HepG2 (cell line): ENCODE data around the gene AQP10. TPM values are rescaled to one million over a fixed set of nuclear protein-coding genes. Genes with fewer than 3 reads are reported as not detected.

Experiments used
- ATAC-seq: fragments of 200-7000 bp; cut with Tn5 transposase; 3 replicates; pipeline ENCODE4 v1.9.1; 2020; ENCODE audit warnings: mild to moderate bottlenecking, moderate library complexity
- BruUV-seq: library from RNA; stranded (reverse); fragments of 400-500 nt; replicated peaks from 2 replicates; lab custom pipeline; 2021; lab: Mats Ljungman, UMichigan
- CTCF ChIA-PET: fragments of 300-600 bp; formaldehyde crosslinking; extraction: SDS; loops from one replicate; lab custom pipeline; 2021; ENCODE audit warnings: low total read pairs, inconsistent platforms, low intra/inter-chr PET ratio; lab: Yijun Ruan, JAX
- POLR2A ChIA-PET: fragments of 350-600 bp; sonication (Branson Sonifier 250); formaldehyde crosslinking; loops from one replicate; lab custom pipeline; 2020; ENCODE audit warnings: antibody characterized with exemption, inconsistent platforms; lab: Yijun Ruan, JAX
- DNase-seq: peaks from one replicate; pipeline ENCODE4 v3.0.0-alpha.2; 2015; ENCODE audit warnings: low spot score
- FAIRE-seq: peaks from 3 replicates; lab custom pipeline; 2011; peaks lifted over from hg19 to GRCh38; lab: Jason Lieb, UNC
- H2AFZ ChIP-seq: one replicate; pipeline ENCODE4 v1.6.1; 2011; ENCODE audit warnings: low read length, inconsistent platforms
- H3K27ac ChIP-seq: fragments of 300-600 bp; 3 replicates; pipeline ENCODE4 v1.8.0; 2011; ENCODE audit warnings: mixed run types, mild to moderate bottlenecking, mixed read lengths, low read length, inconsistent platforms; ENCODE audit not compliant: insufficient read depth; ENCODE audit errors: extremely low read length
- H3K27me3 ChIP-seq, 2 experiments: fragments of 200-600 bp in 1 of 2; 2 replicates in 1 of 2; 3 replicates in 1 of 2; pipeline versions ENCODE4 v1.6.0 to v1.8.0; 2011; ENCODE audit warnings: low read length in 2 of 2, mild to moderate bottlenecking in 2 of 2, moderate library complexity in 2 of 2, inconsistent platforms in 1 of 2; ENCODE audit not compliant: insufficient read depth in 2 of 2, control insufficient read depth in 1 of 2
- H3K36me3 ChIP-seq, 2 experiments: fragments of 200-600 bp in 1 of 2; replicated peaks in 1 of 2; 2 replicates in 1 of 2; 3 replicates in 1 of 2; pipeline versions ENCODE4 v1.5.1 to v1.8.0; 2011; ENCODE audit warnings: low read length in 2 of 2, inconsistent platforms in 1 of 2; ENCODE audit not compliant: insufficient read depth in 2 of 2, control insufficient read depth in 1 of 2
- H3K4me1 ChIP-seq: 2 replicates; pipeline ENCODE4 v1.5.1; 2012; ENCODE audit warnings: low read length, inconsistent platforms; ENCODE audit not compliant: insufficient read depth
- H3K4me2 ChIP-seq: 2 replicates; pipeline ENCODE4 v1.6.0; 2011; ENCODE audit warnings: low read depth, low read length, inconsistent platforms
- H3K4me3 ChIP-seq, 3 experiments: fragments of 200-600 bp in 1 of 3; sonication (generic), shearing (Covaris generic) in 1 of 3; replicated peaks in 1 of 3; 2 replicates each; pipeline ENCODE4 v1.5.1; 2011 to 2016; ENCODE audit warnings: low read length in 3 of 3, inconsistent platforms in 2 of 3, low read depth in 2 of 3, mild to moderate bottlenecking in 2 of 3, control low read depth in 1 of 3, mixed read lengths in 1 of 3; ENCODE audit not compliant: insufficient read depth in 1 of 3
- H3K79me2 ChIP-seq: one replicate; pipeline ENCODE4 v1.6.1; 2011; ENCODE audit warnings: low read length, inconsistent platforms; ENCODE audit not compliant: insufficient read depth
- H3K9ac ChIP-seq: 2 replicates; pipeline ENCODE4 v1.6.0; 2011; ENCODE audit warnings: mild to moderate bottlenecking, low read depth, low read length, inconsistent platforms; ENCODE audit not compliant: insufficient read depth
- H3K9me3 ChIP-seq: 2 replicates; pipeline ENCODE4 v1.5.1; 2012; ENCODE audit warnings: mild to moderate bottlenecking, low read length
- H4K20me1 ChIP-seq: 2 replicates; pipeline ENCODE4 v1.6.0; 2011; ENCODE audit warnings: inconsistent platforms, mild to moderate bottlenecking, low read length, moderate library complexity; ENCODE audit not compliant: insufficient read depth
- ETV6 ChIP-seq: sonication (generic); formaldehyde crosslinking; conservative IDR thresholded peaks from 2 replicates; pipeline ENCODE4 v1.4.0; 2020; ENCODE audit warnings: missing genetic modification reagents
- FOXC1 ChIP-seq: sonication (generic); formaldehyde crosslinking; IDR thresholded peaks from 2 replicates; pipeline ENCODE4 v1.8.0; 2022; ENCODE audit warnings: mild to moderate bottlenecking, missing genetic modification reagents, borderline replicate concordance
- HDAC6 ChIP-seq: fragments of 200-600 bp; sonication (generic); IDR thresholded peaks from 2 replicates; pipeline ENCODE4 v1.7.0; 2017; ENCODE audit warnings: mild to moderate bottlenecking, antibody characterized with exemption, low read length, low read depth
- IRF2 ChIP-seq: IDR thresholded peaks from 2 replicates; pipeline ENCODE4 v1.6.1; 2018; ENCODE audit warnings: missing genetic modification reagents, missing compliant biosample characterization
- KDM1A ChIP-seq: IDR thresholded peaks from 2 replicates; pipeline ENCODE4 v1.6.1; 2016; ENCODE audit warnings: missing compliant biosample characterization
- NAIF1 ChIP-seq: sonication (generic); formaldehyde crosslinking; IDR thresholded peaks from 2 replicates; pipeline ENCODE4 v1.5.0; 2020; ENCODE audit warnings: mild to moderate bottlenecking, missing genetic modification reagents, borderline replicate concordance
- PHF5A ChIP-seq: IDR thresholded peaks from one replicate; pipeline ENCODE4 v1.6.1; 2018; ENCODE audit warnings: low read depth, missing genetic modification reagents; ENCODE audit not compliant: unreplicated experiment
- PITX1 ChIP-seq: sonication (generic); formaldehyde crosslinking; IDR thresholded peaks from 2 replicates; pipeline ENCODE4 v1.5.1; 2020; ENCODE audit warnings: mild to moderate bottlenecking, missing genetic modification reagents
- POLR2A ChIP-seq, 2 experiments: IDR thresholded peaks; 2 replicates each; pipeline ENCODE4 v1.6.1; 2011; ENCODE audit warnings: low read depth in 2 of 2, low read length in 2 of 2, mild to moderate bottlenecking in 1 of 2, moderate library complexity in 1 of 2; ENCODE audit not compliant: insufficient read depth in 1 of 2
- RAD51 ChIP-seq: fragments of 450-650 bp; IDR thresholded peaks from 2 replicates; pipeline ENCODE4 v1.6.1; 2016; ENCODE audit warnings: borderline replicate concordance
- RARA ChIP-seq: IDR thresholded peaks from 2 replicates; pipeline ENCODE4 v1.6.1; 2016; ENCODE audit warnings: missing genetic modification reagents, missing compliant biosample characterization
- SPEN ChIP-seq: sonication (generic); formaldehyde crosslinking; IDR thresholded peaks from 2 replicates; pipeline ENCODE4 v1.5.1; 2020; ENCODE audit warnings: low read depth, mild to moderate bottlenecking, missing genetic modification reagents
- ZNF446 ChIP-seq: sonication (generic); formaldehyde crosslinking; IDR thresholded peaks from 2 replicates; pipeline ENCODE4 v1.5.0; 2020; ENCODE audit warnings: mild to moderate bottlenecking, missing genetic modification reagents
- WGBS: methylation state at CpG from one replicate; pipeline ENCODE4 v1.1.6; 2017; ENCODE audit warnings: low lambda C conversion rate; 5-methylcytosine and 5-hydroxymethylcytosine counted together
- in situ Hi-C: cut with HindIII; loops from 2 replicates; pipeline ENCODE4 v1.10.0; 2017; ENCODE audit warnings: low pct_unique_long_range_greater_than_20kb; ENCODE audit not compliant: extremely low pct_ligation_motif_present
- intact Hi-C: fragments of 100-400 bp; cut with micrococcal nuclease; formaldehyde crosslinking; loops from one replicate; pipeline ENCODE4 v1.10.0; 2022; ENCODE audit not compliant: unreplicated experiment
- polyA plus RNA-seq, 8 experiments: library from polyadenylated mRNA; depleted of rRNA in 3 of 8; stranded (reverse) in 7 of 8; unstranded in 1 of 8; fragments of >200 nt; fragmentation: Illumina TruSeq in 4 of 8; extraction: Trizol in 4 of 8; gene quantifications; 2 replicates each; pipeline versions ENCODE4 v1.2.1 to v1.2.3, GENCODE V29; 2011 to 2016; ENCODE audit warnings: low read depth in 4 of 8, missing spikeins in 1 of 8, mixed read lengths in 1 of 8; ENCODE audit not compliant: insufficient read depth in 1 of 8
- total RNA-seq, 5 experiments: library from RNA; depleted of rRNA; stranded (reverse); fragments of >200 nt; fragmentation: Illumina TruSeq; extraction: Trizol; gene quantifications; 2 replicates each; pipeline ENCODE4 v1.2.3, GENCODE V29; 2016; ENCODE audit warnings: low read depth in 1 of 5
- TF ChIP-seq, protein P1 (sequence below): sonication (generic); formaldehyde crosslinking; IDR thresholded peaks from 2 replicates; pipeline ENCODE4 v1.8.0; 2022; ENCODE audit warnings: mild to moderate bottlenecking, missing genetic modification reagents
- TF ChIP-seq, protein P2 (sequence below): IDR thresholded peaks from 2 replicates; pipeline ENCODE4 v1.6.1; 2016; ENCODE audit warnings: low read depth, control low read depth
- TF ChIP-seq, protein P3 (sequence below): sonication (generic); formaldehyde crosslinking; IDR thresholded peaks from 2 replicates; pipeline ENCODE4 v1.5.0; 2020; ENCODE audit warnings: mild to moderate bottlenecking, missing genetic modification reagents
- TF ChIP-seq, protein P4 (sequence below): sonication (generic); formaldehyde crosslinking; IDR thresholded peaks from 2 replicates; pipeline ENCODE4 v1.5.0; 2020; ENCODE audit warnings: missing genetic modification reagents, mild to moderate bottlenecking, borderline replicate concordance

The AQP10 gene
- total and polyA plus RNA-seq, 2 of the 13 experiments (the other 11 are each of a cell fraction or from before 2014, with no cell fraction given), result 0.30 TPM; not detected in 1

DNA sequence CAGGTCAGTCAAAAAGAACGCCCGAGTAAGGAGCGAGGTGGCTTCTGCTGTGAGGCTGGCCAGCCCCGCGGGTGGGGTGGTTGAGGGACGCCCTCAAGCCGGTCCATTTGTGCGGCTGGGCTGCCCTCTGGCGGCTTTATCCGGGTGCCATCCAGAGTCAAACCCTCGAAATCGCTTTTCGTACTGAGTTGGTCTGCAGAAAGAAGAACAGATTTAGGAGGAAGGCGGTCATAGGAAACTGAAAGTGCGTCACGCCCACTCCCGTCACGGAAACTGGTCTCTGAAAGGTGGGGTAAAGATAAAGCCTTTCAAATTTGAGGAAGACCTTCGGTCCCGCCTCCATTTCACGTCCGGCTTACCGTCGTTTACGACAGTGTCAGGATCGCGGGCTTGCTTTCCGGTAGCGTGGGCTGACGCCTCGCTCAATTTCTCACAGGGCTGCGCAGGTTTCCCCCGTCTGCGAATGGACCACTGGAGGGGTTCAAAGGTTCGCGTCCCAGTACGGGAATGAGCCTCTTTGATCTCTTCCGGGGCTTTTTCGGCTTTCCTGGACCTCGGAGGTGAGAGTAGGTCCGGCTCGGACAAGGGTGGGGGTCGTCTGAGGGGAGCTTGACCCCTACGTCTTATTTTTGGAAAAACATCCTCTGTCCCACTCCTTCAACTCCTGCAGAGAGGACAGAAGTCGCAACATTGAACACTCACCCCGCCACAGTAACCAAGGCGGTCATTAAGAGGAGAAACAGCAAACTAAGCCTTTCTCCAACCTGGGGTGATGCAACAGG, 48.5 kb upstream of the AQP10 start, which contains the start of gene HAX1:
Gene HAX1, plus strand, starts transcription at position 413 of the 782 bp plus-strand sequence. Its CDS starts 95 bp downstream, at position 508.
- under 1% methylated on average over 33 of the region's 47 CpGs for WGBS
- ChIA-PET POLR2A (interaction anchor here (0.9 to 1.7 kb wide), 5 partner anchors 52 to 282 kb away, joined by 4 to 9 read pairs (median 5); partner anchors contain the start of genes RPS27 and UBAP2L), CTCF (interaction anchor here (0.8 to 3.2 kb wide), 5 partner anchors 62 to 89 kb away, joined by 3 to 43 read pairs (median 3); no protein-coding TSS in a partner anchor)
- peak within 1 kb of the TSS; percentile 69 for H3K27ac ChIP-seq
- in situ Hi-C loops, result loop anchor here (5.0 kb wide), 2 partner anchors 75 to 90 kb away; no protein-coding TSS in a partner anchor
- ATAC-seq, result peak; percentile 94
- FAIRE-seq, result peak; percentile 97
- peak within 1 kb of the TSS; percentile 90 for H3K9ac ChIP-seq
- peaks cover 11% of the 10 kb centered on the region for H3K79me2 ChIP-seq
- no peaks in the 10 kb centered on the region for H4K20me1 ChIP-seq
- no peaks in the 10 kb centered on the region for H3K9me3 ChIP-seq
- BruUV-seq, result no TSS peak
- peaks cover 12% of the 10 kb centered on the region for H3K4me1 ChIP-seq
- peaks cover 8 to 29% of the 10 kb centered on the region in 2 experiments for H3K36me3 ChIP-seq
- DNase-seq, result peak; percentile 89
- intact Hi-C loops, result loop anchor here (1.0 to 5.0 kb wide), 3 partner anchors 63 to 325 kb away; partner anchors contain the start of gene DENND4B
- no peaks in the 10 kb centered on the region; a peak in 1 of 5 replicates for H3K27me3 ChIP-seq
- H3K4me2 ChIP-seq, result peak within 1 kb of the TSS; percentile 89
- H3K4me3 ChIP-seq, result peak within 1 kb of the TSS; percentile 86 to 97 (median 90)
- H2AFZ ChIP-seq, result peak within 1 kb of the TSS; percentile 43
- TF ChIP-seq, protein P1, sequence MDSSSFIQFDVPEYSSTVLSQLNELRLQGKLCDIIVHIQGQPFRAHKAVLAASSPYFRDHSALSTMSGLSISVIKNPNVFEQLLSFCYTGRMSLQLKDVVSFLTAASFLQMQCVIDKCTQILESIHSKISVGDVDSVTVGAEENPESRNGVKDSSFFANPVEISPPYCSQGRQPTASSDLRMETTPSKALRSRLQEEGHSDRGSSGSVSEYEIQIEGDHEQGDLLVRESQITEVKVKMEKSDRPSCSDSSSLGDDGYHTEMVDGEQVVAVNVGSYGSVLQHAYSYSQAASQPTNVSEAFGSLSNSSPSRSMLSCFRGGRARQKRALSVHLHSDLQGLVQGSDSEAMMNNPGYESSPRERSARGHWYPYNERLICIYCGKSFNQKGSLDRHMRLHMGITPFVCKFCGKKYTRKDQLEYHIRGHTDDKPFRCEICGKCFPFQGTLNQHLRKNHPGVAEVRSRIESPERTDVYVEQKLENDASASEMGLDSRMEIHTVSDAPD (CRISPR knock-in tag), result peak; percentile 46; the same call in 1 of the 2 replicates
- TF ChIP-seq KDM1A, result no peak; the same call in 1 of the 2 replicates
- TF ChIP-seq PITX1, result peak; percentile 89
- TF ChIP-seq IRF2 (CRISPR knock-in tag), result no peak; the same call in 1 of the 2 replicates
- TF ChIP-seq, protein P2, sequence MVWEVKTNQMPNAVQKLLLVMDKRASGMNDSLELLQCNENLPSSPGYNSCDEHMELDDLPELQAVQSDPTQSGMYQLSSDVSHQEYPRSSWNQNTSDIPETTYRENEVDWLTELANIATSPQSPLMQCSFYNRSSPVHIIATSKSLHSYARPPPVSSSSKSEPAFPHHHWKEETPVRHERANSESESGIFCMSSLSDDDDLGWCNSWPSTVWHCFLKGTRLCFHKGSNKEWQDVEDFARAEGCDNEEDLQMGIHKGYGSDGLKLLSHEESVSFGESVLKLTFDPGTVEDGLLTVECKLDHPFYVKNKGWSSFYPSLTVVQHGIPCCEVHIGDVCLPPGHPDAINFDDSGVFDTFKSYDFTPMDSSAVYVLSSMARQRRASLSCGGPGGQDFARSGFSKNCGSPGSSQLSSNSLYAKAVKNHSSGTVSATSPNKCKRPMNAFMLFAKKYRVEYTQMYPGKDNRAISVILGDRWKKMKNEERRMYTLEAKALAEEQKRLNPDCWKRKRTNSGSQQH, result no peak; the same call in 1 of the 2 replicates
- peak; percentile 68; the same call in 1 of the 2 replicates for TF ChIP-seq FOXC1 (CRISPR knock-in tag)
- TF ChIP-seq SPEN (CRISPR knock-in tag), result peak; percentile 92
- TF ChIP-seq ZNF446 (CRISPR knock-in tag), result 0 out of 2 replicates have a peak, but pooled peaks have one; percentile 35
- TF ChIP-seq RAD51, result no peak
- no peak for TF ChIP-seq ETV6 (CRISPR knock-in tag)
- TF ChIP-seq POLR2A (IDR thresholded peaks at IDR 0.05; ENCODE audit: insufficient read depth in 1 of 2, low read depth in 2 of 2, low read length in 2 of 2), result peak; percentile 42 to 58; a peak in 3 of 4 replicates
- TF ChIP-seq, protein P3, sequence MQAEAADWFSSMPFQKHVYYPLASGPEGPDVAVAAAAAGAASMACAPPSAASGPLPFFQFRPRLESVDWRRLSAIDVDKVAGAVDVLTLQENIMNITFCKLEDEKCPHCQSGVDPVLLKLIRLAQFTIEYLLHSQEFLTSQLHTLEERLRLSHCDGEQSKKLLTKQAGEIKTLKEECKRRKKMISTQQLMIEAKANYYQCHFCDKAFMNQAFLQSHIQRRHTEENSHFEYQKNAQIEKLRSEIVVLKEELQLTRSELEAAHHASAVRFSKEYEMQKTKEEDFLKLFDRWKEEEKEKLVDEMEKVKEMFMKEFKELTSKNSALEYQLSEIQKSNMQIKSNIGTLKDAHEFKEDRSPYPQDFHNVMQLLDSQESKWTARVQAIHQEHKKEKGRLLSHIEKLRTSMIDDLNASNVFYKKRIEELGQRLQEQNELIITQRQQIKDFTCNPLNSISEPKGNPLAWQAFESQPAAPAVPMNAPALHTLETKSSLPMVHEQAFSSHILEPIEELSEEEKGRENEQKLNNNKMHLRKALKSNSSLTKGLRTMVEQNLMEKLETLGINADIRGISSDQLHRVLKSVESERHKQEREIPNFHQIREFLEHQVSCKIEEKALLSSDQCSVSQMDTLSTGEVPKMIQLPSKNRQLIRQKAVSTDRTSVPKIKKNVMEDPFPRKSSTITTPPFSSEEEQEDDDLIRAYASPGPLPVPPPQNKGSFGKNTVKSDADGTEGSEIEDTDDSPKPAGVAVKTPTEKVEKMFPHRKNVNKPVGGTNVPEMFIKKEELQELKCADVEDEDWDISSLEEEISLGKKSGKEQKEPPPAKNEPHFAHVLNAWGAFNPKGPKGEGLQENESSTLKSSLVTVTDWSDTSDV (CRISPR knock-in tag), result no peak
- TF ChIP-seq PHF5A (CRISPR knock-in tag), result no peak
- TF ChIP-seq, protein P4, sequence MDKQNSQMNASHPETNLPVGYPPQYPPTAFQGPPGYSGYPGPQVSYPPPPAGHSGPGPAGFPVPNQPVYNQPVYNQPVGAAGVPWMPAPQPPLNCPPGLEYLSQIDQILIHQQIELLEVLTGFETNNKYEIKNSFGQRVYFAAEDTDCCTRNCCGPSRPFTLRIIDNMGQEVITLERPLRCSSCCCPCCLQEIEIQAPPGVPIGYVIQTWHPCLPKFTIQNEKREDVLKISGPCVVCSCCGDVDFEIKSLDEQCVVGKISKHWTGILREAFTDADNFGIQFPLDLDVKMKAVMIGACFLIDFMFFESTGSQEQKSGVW (CRISPR knock-in tag), result no peak
- no peak for TF ChIP-seq HDAC6
- TF ChIP-seq NAIF1, result peak; percentile 61; the same call in 1 of the 2 replicates
- TF ChIP-seq RARA (CRISPR knock-in tag), result peak; percentile 33; the same call in 1 of the 2 replicates
